ENCODE results near the gene CLVS2. TPM values are rescaled to one million over a fixed set of nuclear protein-coding genes. Genes with fewer than 3 reads are reported as not detected.

CLVS2 gene
- total RNA-seq, 4 donors from 2014 or later: not detected

DNA sequence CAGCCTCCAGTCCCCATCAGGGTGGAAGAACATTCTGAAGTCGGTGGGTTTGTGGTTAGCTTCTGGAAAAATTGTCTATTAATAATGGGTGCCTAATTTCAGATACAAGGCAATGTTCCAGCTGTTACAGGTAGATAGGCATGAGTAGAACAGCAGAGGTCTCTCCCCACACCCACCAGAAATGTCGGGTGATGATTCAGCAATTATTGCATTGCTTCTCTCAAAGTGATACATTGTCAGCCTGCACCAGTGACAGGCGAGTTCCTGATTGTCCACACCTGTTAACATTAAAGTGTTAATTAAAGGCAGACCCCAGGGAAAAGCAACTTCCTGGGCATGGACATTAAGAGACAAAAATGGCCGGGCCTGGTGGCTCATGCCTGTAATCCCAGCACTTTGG lies 18.9 kb upstream of the CLVS2 start:
- TF ChIP-seq, protein P1, sequence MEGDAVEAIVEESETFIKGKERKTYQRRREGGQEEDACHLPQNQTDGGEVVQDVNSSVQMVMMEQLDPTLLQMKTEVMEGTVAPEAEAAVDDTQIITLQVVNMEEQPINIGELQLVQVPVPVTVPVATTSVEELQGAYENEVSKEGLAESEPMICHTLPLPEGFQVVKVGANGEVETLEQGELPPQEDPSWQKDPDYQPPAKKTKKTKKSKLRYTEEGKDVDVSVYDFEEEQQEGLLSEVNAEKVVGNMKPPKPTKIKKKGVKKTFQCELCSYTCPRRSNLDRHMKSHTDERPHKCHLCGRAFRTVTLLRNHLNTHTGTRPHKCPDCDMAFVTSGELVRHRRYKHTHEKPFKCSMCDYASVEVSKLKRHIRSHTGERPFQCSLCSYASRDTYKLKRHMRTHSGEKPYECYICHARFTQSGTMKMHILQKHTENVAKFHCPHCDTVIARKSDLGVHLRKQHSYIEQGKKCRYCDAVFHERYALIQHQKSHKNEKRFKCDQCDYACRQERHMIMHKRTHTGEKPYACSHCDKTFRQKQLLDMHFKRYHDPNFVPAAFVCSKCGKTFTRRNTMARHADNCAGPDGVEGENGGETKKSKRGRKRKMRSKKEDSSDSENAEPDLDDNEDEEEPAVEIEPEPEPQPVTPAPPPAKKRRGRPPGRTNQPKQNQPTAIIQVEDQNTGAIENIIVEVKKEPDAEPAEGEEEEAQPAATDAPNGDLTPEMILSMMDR (IDR thresholded peaks at IDR 0.05): no peak
- ATAC-seq (ENCODE audit: low FRiP score) (no peak), DNase-seq (ENCODE audit: low spot score) (no peak)

DNA sequence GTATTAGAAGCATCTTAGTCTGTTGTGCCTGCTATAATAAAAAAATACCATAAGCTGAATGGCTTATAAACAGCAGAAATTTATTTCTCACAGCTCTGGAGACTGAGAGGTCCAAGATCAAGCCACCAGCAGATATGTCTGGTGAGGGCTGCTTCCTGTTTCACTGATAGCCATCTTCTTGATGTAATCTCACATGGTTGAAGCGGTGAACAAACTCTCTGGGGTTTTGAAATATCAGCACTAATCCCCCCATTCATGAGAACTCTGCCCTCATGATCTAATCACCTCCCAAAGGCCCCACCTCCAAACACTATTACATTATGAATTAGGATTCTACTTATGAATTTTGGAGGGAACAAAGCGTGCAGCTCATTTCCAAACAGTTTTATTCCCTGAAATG lies 11.6 kb upstream of the CLVS2 start:
- ATAC-seq (ENCODE audit: low FRiP score) (no peak), DNase-seq (ENCODE audit: low spot score) (no peak)
- TF ChIP-seq, protein P1 (IDR thresholded peaks at IDR 0.05): no peak

DNA sequence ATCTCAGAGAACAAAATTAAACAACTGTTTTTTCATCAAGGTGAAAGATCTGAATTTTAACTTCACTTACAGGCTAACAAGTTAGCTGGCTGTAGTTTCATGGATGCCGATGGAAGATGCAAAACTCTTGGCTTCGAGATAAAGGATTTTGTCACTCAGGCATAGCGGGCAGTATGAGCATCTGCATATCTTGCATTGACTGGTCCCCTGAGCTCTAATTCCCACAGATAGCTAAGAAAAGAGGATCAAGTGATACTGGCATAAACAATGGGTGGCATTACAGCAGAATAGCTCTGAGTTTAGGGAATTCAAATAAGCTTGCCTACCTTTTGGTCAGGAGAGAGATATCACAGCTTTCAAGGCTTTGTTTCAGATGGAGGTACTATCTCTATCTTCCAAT lies 1.8 kb upstream of the CLVS2 start:
- DNase-seq (ENCODE audit: low spot score) (no peak), ATAC-seq (ENCODE audit: low FRiP score) (no peak)
- TF ChIP-seq, protein P1 (IDR thresholded peaks at IDR 0.05): no peak

DNA sequence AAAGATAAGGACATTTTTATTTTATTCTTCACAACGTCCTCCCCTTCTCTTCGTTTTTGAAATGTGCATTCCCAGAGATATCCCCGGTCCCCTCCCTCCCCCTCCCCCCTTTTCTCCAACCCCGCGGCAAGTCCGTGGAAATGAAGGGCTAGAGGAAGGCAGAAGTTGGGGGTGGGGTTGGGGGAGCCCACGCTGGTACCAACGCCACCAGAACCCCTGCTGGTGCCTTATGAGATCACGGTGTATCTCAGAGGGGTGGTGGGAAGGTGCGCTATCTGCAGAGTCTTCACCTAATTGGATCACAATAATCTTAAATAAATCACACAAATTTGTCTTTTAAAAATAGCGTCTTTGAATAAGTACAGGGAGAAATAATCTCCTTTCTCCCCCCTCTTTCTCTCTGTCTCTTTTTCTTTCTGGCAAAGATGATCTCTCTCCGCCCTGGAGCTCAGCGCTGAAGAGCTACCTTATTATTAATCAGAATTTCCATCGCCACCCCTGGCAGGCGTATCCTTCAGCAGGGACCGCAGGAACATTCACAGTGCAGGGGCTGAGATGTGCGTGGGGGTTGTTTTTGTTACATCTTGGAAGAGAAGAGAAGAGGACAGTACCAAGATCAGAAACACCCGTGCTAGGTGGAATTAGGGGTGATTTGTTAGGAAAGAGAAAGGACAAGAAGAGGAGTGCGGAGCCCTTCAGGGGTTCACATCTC lies 915 bp downstream of the CLVS2 start:
- ATAC-seq (ENCODE audit: low FRiP score) (no peak), DNase-seq (ENCODE audit: low spot score) (no peak)
- TF ChIP-seq, protein P1 (IDR thresholded peaks at IDR 0.05): no peak

DNA sequence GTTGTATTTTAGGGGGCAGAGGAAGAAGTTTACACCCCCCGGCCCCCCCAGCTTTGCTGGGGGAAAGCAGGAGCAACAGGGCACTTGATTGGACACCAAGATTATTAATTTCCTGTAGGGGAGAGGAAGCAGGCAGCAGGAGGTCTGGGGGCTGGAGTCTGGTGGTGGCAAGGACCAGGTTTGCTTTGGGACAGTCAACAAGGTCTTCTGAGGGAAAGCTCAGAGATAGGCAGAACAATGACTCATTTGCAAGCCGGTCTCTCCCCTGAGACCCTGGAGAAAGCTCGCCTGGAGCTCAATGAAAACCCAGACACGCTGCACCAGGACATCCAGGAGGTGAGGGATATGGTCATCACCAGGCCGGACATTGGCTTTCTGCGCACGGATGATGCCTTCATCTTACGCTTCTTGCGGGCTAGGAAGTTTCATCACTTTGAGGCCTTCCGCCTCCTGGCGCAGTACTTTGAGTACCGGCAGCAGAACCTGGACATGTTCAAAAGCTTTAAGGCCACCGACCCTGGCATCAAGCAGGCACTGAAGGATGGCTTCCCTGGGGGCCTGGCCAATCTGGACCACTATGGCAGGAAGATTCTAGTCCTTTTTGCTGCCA lies 1.6 kb downstream of the CLVS2 start:
- TF ChIP-seq, protein P1 (IDR thresholded peaks at IDR 0.05): no peak
- DNase-seq (ENCODE audit: low spot score) (no peak), ATAC-seq (ENCODE audit: low FRiP score) (no peak)

DNA sequence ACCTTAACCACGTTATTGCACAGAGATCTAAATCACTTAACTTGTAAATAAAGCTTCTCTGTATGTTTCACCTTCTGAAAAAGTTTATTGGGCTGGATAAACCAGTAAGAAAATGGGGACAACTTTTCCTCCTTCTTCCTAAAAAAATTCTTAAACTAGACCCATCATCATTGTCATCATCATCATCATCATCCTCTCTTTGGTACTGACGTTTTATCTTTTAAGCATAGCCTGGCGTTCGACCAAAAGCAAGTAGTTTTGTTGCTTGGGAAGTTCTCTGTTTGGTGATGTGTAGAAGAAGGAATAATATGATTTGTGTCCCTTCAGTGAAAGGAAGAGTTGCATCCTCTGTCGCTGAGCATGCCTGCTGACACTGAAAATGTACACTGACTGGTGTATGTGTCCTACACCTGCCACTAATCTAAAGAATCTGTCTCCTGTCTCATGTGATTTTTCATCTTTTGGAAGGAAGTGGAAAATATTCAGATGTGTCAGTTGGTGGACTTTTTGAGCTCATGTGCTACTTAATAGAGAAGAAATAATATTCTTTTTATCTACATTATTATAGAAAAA lies 2.5 kb downstream of the CLVS2 start:
- TF ChIP-seq, protein P1 (IDR thresholded peaks at IDR 0.05): no peak
- ATAC-seq (ENCODE audit: low FRiP score) (no peak), DNase-seq (ENCODE audit: low spot score) (no peak)
